ENCODE measurements around the gene NOL11. TPM values are rescaled to one million over a fixed set of nuclear protein-coding genes. Genes with fewer than 3 reads are reported as not detected.

NOL11 gene
- total RNA-seq, 1 donor from 2014 or later = 33.7 TPM

GRCh38 chr17:67772679-67773078 lies 54.9 kb downstream of the NOL11 start:
- no peak for TF ChIP-seq CTCF (conservative IDR thresholded peaks at IDR 0.05; ENCODE audit: low read depth, low read length)
- DNase-seq (ENCODE audit: low read depth) = no peak
- no peak overlapping the region for H3K4me3 ChIP-seq (ENCODE audit: low read depth, low read length)

- no peak overlapping the region for H3K4me3 ChIP-seq (ENCODE audit: low read depth, low read length)
- no peak for DNase-seq (ENCODE audit: low read depth)
- TF ChIP-seq CTCF (conservative IDR thresholded peaks at IDR 0.05; ENCODE audit: low read depth, low read length) = no peak
These were observed 55.5 kb downstream of the NOL11 start for GRCh38 chr17:67773246-67773645.

- DNase-seq (ENCODE audit: low read depth) = no peak
- TF ChIP-seq CTCF (conservative IDR thresholded peaks at IDR 0.05; ENCODE audit: low read depth, low read length) = peak; percentile 65
- H3K4me3 ChIP-seq (ENCODE audit: low read depth, low read length) = no peak overlapping the region
These were observed 61.4 kb downstream of the NOL11 start for GRCh38 chr17:67779098-67779672.

DNA sequence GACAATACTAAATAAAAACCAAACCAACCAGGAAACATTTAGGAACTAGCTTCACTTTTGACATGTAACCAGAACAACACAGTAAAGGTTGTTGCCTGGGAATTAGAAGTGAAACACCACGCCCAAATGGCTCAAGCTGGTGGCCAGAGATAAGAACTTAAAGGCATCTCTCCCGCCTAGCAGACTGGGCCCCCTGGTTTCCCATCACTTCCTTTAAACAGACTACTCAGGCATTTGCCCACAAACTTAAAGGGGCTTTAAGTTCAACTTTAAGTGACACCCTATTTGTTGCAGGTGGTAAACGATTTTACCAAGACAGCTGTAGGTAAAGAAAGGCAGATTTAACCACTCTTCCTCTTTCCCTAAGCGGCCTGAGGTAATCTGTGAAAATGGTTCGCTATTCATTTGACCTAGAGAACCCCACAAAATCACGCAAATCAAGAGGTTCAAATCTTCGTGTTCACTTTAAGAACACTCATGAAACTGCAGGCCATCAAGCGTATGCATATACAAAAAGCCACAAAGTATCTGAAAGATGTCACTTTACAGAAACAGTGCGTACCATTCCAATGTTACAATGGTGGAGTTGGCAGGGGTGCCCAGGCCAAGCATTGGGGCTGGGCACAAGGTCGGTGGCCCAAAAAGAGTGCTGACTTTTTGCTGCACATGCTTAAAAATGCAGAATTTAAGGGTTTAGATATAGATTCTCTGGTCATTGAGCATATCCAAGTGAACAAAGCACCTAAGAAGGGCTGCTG lies 66.8 kb downstream of the NOL11 start:
- no peak for DNase-seq (ENCODE audit: low read depth)
- no peak overlapping the region for H3K4me3 ChIP-seq (ENCODE audit: low read depth, low read length)
- no peak for TF ChIP-seq CTCF (conservative IDR thresholded peaks at IDR 0.05; ENCODE audit: low read depth, low read length)

GRCh38 chr17:67785122-67785477 lies 67.4 kb downstream of the NOL11 start:
- H3K4me3 ChIP-seq (ENCODE audit: low read depth, low read length) = no peak overlapping the region
- DNase-seq (ENCODE audit: low read depth) = no peak
- no peak for TF ChIP-seq CTCF (conservative IDR thresholded peaks at IDR 0.05; ENCODE audit: low read depth, low read length)

- no peak for TF ChIP-seq CTCF (conservative IDR thresholded peaks at IDR 0.05; ENCODE audit: low read depth, low read length)
- no peak overlapping the region for H3K4me3 ChIP-seq (ENCODE audit: low read depth, low read length)
- no peak for DNase-seq (ENCODE audit: low read depth)
These were observed 67.8 kb downstream of the NOL11 start for GRCh38 chr17:67785504-67785903.

Other genes with a start within 250 kb of the NOL11 start
- gene BPTF, start 107.6 kb downstream of the NOL11 start, total RNA-seq = 27.8 and 38.0 TPM in 2 replicates